Neural cell (in vitro differentiated cells): ENCODE results near the gene ANKRD33B. TPM values are rescaled to one million over a fixed set of nuclear protein-coding genes. Genes with fewer than 3 reads are reported as not detected.

Experiments used
- H2AFZ ChIP-seq: fragments of 200-600, 300-800 bp; sonication (generic), shearing (Covaris generic); 2 replicates; pipeline ENCODE4 v1.6.0; 2014; ENCODE audit warnings: low read depth, mild to moderate bottlenecking, antibody characterized with exemption, low read length, moderate library complexity
- H3F3A ChIP-seq: fragments of 200-600 bp; shearing (Covaris generic); 2 replicates; pipeline ENCODE4 v1.6.1; 2016; ENCODE audit warnings: mild to moderate bottlenecking, moderate library complexity, mixed read lengths, antibody characterized with exemption, low read length; ENCODE audit not compliant: insufficient read depth, poor library complexity, severe bottlenecking
- H3K27ac ChIP-seq: fragments of 200-600, 300-800 bp; sonication (generic), shearing (Covaris generic); 2 replicates; pipeline ENCODE4 v1.5.1; 2014; ENCODE audit warnings: mild to moderate bottlenecking, low read length, moderate library complexity
- H3K27me3 ChIP-seq: fragments of 300-800, 200-600 bp; sonication (generic), shearing (Covaris generic); 2 replicates; pipeline ENCODE4 v1.6.0; 2014; ENCODE audit warnings: mild to moderate bottlenecking, low read depth, low read length, moderate library complexity; ENCODE audit not compliant: insufficient read depth
- H3K36me3 ChIP-seq: fragments of 300-800, 200-600 bp; sonication (generic), shearing (Covaris generic); 2 replicates; pipeline ENCODE4 v1.5.1; 2014; ENCODE audit warnings: mild to moderate bottlenecking, antibody characterized with exemption, low read length, moderate library complexity; ENCODE audit not compliant: insufficient read depth
- H3K4me2 ChIP-seq: fragments of 300-800, 200-600 bp; sonication (generic), shearing (Covaris generic); 2 replicates; pipeline ENCODE4 v1.6.0; 2014; ENCODE audit warnings: mild to moderate bottlenecking, low read length
- H3K4me3 ChIP-seq: fragments of 300-800, 200-600 bp; sonication (generic), shearing (Covaris generic); 2 replicates; pipeline ENCODE4 v1.5.1; 2014; ENCODE audit warnings: mild to moderate bottlenecking, low read length, moderate library complexity
- H3K79me2 ChIP-seq: fragments of 200-600 bp; shearing (Covaris generic); replicated peaks from 2 replicates; pipeline ENCODE4 v1.6.0; 2014; ENCODE audit warnings: mild to moderate bottlenecking, low read length, moderate library complexity; ENCODE audit not compliant: insufficient read depth
- H3K9ac ChIP-seq: fragments of 300-800, 200-600 bp; sonication (generic), shearing (Covaris generic); 2 replicates; pipeline ENCODE4 v1.6.1; 2016; ENCODE audit warnings: mild to moderate bottlenecking, low read length, mixed read lengths
- H3K9me2 ChIP-seq: fragments of 200-600 bp; shearing (Covaris generic); 2 replicates; pipeline ENCODE4 v1.6.1; 2016; ENCODE audit warnings: mild to moderate bottlenecking, low read length, mixed read lengths; ENCODE audit not compliant: insufficient read depth
- H3K9me3 ChIP-seq: fragments of 200-600, 300-800 bp; sonication (generic), shearing (Covaris generic); 2 replicates; pipeline ENCODE4 v1.6.1; 2016; ENCODE audit warnings: mild to moderate bottlenecking, mixed run types, low read length, moderate library complexity, mixed read lengths
- H4K20me1 ChIP-seq: fragments of 200-600 bp; shearing (Covaris generic); 2 replicates; pipeline ENCODE4 v1.6.1; 2016; ENCODE audit warnings: mild to moderate bottlenecking, mixed run types; ENCODE audit not compliant: insufficient read depth
- CTCF ChIP-seq: fragments of 450-650 bp; IDR thresholded peaks from 2 replicates; pipeline ENCODE4 v1.5.1; 2014; ENCODE audit warnings: antibody characterized with exemption, mild to moderate bottlenecking, moderate library complexity; ENCODE audit not compliant: poor library complexity, severe bottlenecking
- EP300 ChIP-seq: fragments of 450-650 bp; conservative IDR thresholded peaks from 2 replicates; pipeline ENCODE4 v1.6.1; 2014; ENCODE audit warnings: antibody characterized with exemption, mild to moderate bottlenecking, moderate library complexity; ENCODE audit not compliant: poor library complexity, severe bottlenecking
- EZH2 ChIP-seq: fragments of 200-600, 300-800 bp; shearing (Covaris generic), sonication (generic); IDR thresholded peaks from 2 replicates; pipeline ENCODE4 v1.6.1; 2014; ENCODE audit warnings: antibody characterized with exemption, low read length, borderline replicate concordance, mild to moderate bottlenecking; ENCODE audit not compliant: insufficient read depth, poor library complexity, severe bottlenecking
- MXI1 ChIP-seq: fragments of 450-650 bp; conservative IDR thresholded peaks from 2 replicates; pipeline ENCODE4 v1.6.1; 2014; ENCODE audit warnings: antibody characterized with exemption, mild to moderate bottlenecking; ENCODE audit not compliant: poor library complexity, severe bottlenecking
- POLR2AphosphoS5 ChIP-seq: IDR thresholded peaks from 2 replicates; pipeline ENCODE4 v1.6.1; 2012
- RAD21 ChIP-seq: fragments of 450-650 bp; conservative IDR thresholded peaks from 2 replicates; pipeline ENCODE4 v1.6.1; 2014; ENCODE audit warnings: antibody characterized with exemption, mild to moderate bottlenecking, moderate library complexity
- SMC3 ChIP-seq: fragments of 450-650 bp; conservative IDR thresholded peaks from 2 replicates; pipeline ENCODE4 v1.6.1; 2014; ENCODE audit warnings: antibody characterized with exemption, mild to moderate bottlenecking, moderate library complexity; ENCODE audit not compliant: poor library complexity
- TAF1 ChIP-seq: IDR thresholded peaks from 2 replicates; pipeline ENCODE4 v1.6.1; 2012; ENCODE audit warnings: low read depth
- polyA plus RNA-seq: library from polyadenylated mRNA; depleted of rRNA; stranded (reverse); fragments of >200 nt; gene quantifications from 2 replicates; pipeline ENCODE4 v1.2.3, GENCODE V29; 2014
- TF ChIP-seq, protein P1 (sequence below): IDR thresholded peaks from 2 replicates; pipeline ENCODE4 v1.6.1; 2012; ENCODE audit warnings: borderline replicate concordance

ANKRD33B gene
- polyA plus RNA-seq, 1 donor from 2014 or later = not detected

GRCh38 chr5:10518347-10518746 is 45.5 kb upstream of the ANKRD33B start:
- Histone ChIP-seq H3K9me3 (no peaks in the 10 kb centered on the region), H3K36me3 (no peaks in the 10 kb centered on the region), H3F3A (no peaks in the 10 kb centered on the region), H3K79me2 (no peaks in the 10 kb centered on the region), H3K4me3 (no peak overlapping the region), H3K4me2 (no peak overlapping the region), H3K9ac (no peak overlapping the region), H4K20me1 (no peaks in the 10 kb centered on the region), H3K27ac (no peak overlapping the region), H2AFZ (no peak overlapping the region), H3K27me3 (no peaks in the 10 kb centered on the region), H3K9me2 (no peaks in the 10 kb centered on the region)
- TF ChIP-seq EP300 (no peak), EZH2 (no peak), SMC3 (no peak), TAF1 (no peak), POLR2AphosphoS5 (no peak), MXI1 (no peak), CTCF (no peak), RAD21 (no peak)
- TF ChIP-seq, protein P1, sequence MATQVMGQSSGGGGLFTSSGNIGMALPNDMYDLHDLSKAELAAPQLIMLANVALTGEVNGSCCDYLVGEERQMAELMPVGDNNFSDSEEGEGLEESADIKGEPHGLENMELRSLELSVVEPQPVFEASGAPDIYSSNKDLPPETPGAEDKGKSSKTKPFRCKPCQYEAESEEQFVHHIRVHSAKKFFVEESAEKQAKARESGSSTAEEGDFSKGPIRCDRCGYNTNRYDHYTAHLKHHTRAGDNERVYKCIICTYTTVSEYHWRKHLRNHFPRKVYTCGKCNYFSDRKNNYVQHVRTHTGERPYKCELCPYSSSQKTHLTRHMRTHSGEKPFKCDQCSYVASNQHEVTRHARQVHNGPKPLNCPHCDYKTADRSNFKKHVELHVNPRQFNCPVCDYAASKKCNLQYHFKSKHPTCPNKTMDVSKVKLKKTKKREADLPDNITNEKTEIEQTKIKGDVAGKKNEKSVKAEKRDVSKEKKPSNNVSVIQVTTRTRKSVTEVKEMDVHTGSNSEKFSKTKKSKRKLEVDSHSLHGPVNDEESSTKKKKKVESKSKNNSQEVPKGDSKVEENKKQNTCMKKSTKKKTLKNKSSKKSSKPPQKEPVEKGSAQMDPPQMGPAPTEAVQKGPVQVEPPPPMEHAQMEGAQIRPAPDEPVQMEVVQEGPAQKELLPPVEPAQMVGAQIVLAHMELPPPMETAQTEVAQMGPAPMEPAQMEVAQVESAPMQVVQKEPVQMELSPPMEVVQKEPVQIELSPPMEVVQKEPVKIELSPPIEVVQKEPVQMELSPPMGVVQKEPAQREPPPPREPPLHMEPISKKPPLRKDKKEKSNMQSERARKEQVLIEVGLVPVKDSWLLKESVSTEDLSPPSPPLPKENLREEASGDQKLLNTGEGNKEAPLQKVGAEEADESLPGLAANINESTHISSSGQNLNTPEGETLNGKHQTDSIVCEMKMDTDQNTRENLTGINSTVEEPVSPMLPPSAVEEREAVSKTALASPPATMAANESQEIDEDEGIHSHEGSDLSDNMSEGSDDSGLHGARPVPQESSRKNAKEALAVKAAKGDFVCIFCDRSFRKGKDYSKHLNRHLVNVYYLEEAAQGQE = no peak

- Histone ChIP-seq H3K36me3 (no peaks in the 10 kb centered on the region), H3K4me3 (no peak overlapping the region), H3K9me2 (no peaks in the 10 kb centered on the region), H3K9me3 (no peaks in the 10 kb centered on the region), H3K4me2 (no peak overlapping the region), H2AFZ (no peak overlapping the region), H3K27me3 (no peaks in the 10 kb centered on the region), H3F3A (no peaks in the 10 kb centered on the region), H3K27ac (no peak overlapping the region), H3K9ac (no peak overlapping the region), H4K20me1 (no peaks in the 10 kb centered on the region), H3K79me2 (no peaks in the 10 kb centered on the region)
- TF ChIP-seq POLR2AphosphoS5 = no peak
- TF ChIP-seq, protein P1 = no peak
- no peak for TF ChIP-seq CTCF
- no peak for TF ChIP-seq MXI1
Measured at GRCh38 chr5:10519729-10520128, 44.1 kb upstream of the ANKRD33B start.
